ENCODE measurements around the gene KMT5B.

The KMT5B gene

DNA sequence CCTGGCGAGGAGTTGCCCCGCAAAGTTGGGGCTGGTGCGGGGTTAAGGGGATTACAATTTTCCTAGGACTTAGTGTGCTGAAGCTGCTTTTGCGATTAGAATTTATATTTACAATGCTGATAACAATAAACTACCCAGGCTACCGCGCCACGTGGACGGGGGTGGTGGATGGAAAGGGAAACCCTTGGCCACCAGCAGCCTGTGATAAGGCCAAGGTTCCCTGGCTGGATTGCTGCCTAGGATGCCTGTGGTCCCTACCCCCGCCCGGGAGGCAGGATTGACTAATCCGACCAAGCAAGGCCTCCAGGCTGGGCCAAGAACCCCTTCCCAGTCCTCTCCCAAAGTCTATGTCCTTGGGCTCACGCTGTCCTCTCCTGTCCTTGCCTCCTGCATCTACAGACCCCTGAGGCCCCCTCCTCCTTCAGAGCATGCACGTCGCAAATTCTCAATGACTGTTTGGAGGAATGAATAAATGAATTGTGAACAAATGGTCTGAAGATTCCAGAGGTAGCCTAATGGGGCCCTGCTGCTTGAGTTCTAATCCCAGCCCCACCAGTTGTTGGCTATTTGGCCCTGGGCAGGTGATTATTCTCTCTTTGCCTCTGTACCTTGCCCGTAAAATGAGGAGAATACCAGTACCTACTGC is 84.3 kb downstream of the KMT5B start:
- Mint-ChIP-seq H3K27me3 (peaks cover 10% of the 10 kb centered on the region), H3K27ac (no peak overlapping the region), H3K4me1 (peaks cover 2% of the 10 kb centered on the region)

DNA sequence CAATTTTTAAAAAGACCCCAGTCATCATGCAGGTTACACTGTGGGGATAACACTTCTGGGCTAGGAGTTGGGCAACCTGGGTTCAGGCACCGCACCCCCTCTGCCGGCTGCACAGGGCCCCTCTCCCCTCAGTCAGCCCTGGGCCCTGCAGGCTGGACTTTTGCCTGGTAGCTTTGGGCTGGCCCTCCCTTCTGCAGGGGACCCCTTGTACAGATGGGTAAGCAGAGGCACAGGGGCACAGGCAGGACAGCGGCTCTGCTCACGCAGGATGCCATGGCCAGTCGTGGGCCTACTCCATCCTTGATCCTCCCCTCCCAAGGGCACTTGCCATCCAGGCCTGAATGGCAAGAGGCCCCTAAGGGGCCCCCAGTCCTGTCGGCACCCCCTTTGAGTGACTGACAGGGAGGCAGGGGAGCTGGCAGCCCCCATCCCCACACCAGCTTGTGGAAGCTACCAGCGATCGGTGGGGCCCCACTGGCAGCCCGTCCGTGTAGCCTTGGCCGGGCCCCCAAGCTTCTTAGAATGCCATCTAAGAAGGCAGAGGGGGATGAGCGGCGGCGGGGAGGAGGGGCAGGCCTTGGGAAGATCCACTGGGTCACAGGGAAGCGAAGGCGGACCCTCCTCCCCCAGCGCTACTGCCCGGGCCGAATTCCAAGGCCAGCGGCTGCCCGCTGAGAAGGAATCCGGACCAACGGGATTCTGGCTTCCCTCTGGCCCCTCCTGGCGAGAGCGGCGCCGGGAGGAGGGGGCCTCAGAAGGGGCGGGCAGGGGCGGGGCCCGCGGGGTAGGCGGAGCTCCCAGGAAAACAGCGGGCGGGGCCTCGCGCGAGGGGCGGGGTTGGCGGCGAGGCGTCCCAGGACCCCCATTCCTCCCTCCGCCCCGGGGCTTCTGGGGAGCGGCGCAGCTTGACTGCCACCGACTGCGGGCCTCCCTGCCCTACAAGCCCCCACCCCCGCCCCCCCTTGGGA is 85.1 kb downstream of the KMT5B start:
- no peak overlapping the region for H3K4me3 Mint-ChIP-seq
- peaks cover 10% of the 10 kb centered on the region for H3K27me3 Mint-ChIP-seq

More for the DNA sequence above, 84.3 kb downstream of the KMT5B start:
- H3K36me3 Mint-ChIP-seq: peaks cover 9% of the 10 kb centered on the region
- no peak overlapping the region for H3K4me3 Mint-ChIP-seq
- H3K9me3 Mint-ChIP-seq: peaks cover 4% of the 10 kb centered on the region

DNA sequence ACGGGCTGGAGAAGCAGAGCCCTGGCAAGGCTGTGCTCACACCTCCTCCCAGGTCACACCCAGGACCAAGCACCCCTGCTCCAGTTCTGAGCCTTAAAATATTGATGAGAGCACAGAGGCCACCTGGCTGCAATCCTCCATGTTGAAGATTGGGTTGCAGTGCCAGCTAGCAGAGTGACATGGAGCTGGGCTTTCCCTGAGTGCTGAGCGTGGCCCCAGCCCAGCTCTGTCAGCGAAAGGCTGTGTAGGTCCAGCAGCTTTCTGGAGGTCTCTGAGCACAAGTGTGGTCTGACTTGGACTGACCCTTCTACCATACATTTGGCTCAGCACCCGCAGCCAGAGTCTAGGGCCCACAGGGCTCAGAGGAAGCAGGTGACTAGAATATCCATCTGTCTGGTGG is 87.9 kb downstream of the KMT5B start:
- no peak overlapping the region for H3K4me3 Mint-ChIP-seq
- H3K4me1 Mint-ChIP-seq: peaks cover 3% of the 10 kb centered on the region
- peaks cover 10% of the 10 kb centered on the region for H3K27me3 Mint-ChIP-seq
- no peak overlapping the region for H3K27ac Mint-ChIP-seq
- peaks cover 4% of the 10 kb centered on the region for H3K36me3 Mint-ChIP-seq
- no peaks in the 10 kb centered on the region for H3K9me3 Mint-ChIP-seq

More for the DNA sequence above, 85.1 kb downstream of the KMT5B start:
- Mint-ChIP-seq H3K27ac (no peak overlapping the region), H3K9me3 (peaks cover 4% of the 10 kb centered on the region), H3K36me3 (peaks cover 9% of the 10 kb centered on the region), H3K4me1 (no peaks in the 10 kb centered on the region)

GRCh38 chr11:68122936-68123539 is 90.1 kb downstream of the KMT5B start:
- Mint-ChIP-seq H3K27me3 (no peaks in the 10 kb centered on the region), H3K27ac (no peak overlapping the region), H3K4me3 (no peak overlapping the region), H3K36me3 (no peaks in the 10 kb centered on the region), H3K4me1 (peaks cover 8% of the 10 kb centered on the region), H3K9me3 (no peaks in the 10 kb centered on the region)

- H3K27me3 Mint-ChIP-seq: no peaks in the 10 kb centered on the region
- H3K4me3 Mint-ChIP-seq: peak within 1 kb of the TSS; percentile 93
- H3K27ac Mint-ChIP-seq: peak within 1 kb of the TSS; percentile 72
- no peaks in the 10 kb centered on the region for H3K9me3 Mint-ChIP-seq
- H3K36me3 Mint-ChIP-seq: no peaks in the 10 kb centered on the region
- peaks cover 8% of the 10 kb centered on the region for H3K4me1 Mint-ChIP-seq
These were observed 91.8 kb downstream of the KMT5B start, which contains the start of gene CHKA for GRCh38 chr11:68121067-68121899. Gene CHKA (minus strand): TSS chr11:68121388. CDS start chr11:68121177, 211 bp downstream.

DNA sequence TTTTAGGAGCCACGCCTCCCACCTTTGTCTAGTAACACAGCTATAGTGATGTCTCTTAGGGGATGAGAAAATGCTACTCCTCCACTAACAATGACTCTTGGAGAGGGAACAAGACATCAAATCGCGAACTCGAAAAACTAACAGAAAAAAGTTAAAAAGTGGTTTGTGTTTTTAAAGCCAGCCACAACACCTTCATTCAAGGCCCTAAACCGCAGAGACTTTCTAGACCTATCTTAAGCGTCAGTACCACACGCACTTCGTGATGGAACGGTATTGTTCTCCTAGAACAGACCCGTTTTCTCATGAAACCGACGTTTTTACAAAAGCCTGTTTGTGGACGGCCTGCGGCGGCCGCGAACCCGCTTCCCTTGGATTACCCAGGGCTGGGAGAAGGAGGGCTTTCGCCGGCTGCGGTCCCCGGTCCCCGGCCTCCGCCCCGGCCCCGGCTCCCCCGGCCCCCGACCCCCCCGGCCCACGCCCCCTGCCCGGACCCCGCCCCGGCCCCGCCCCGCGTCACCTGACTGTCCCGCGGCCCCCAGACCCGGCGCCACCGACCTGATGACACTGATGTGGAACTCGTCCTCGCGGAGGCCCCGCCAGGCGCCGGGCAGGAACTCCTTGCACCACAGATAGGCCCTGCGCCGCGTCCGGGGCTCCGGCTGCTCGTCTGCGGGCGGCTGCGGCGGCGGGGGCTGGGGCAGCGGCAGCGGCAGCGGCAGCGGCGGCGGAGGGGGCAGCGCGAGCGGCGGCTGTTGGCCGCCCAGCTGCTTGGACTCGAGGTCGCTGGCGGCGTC is 92.6 kb downstream of the KMT5B start:
- no peaks in the 10 kb centered on the region for H3K36me3 Mint-ChIP-seq
- H3K4me3 Mint-ChIP-seq: peak overlapping the region; percentile 93
- peak overlapping the region; percentile 72 for H3K27ac Mint-ChIP-seq
- H3K4me1 Mint-ChIP-seq: peaks cover 8% of the 10 kb centered on the region
- H3K27me3 Mint-ChIP-seq: no peaks in the 10 kb centered on the region
- no peaks in the 10 kb centered on the region for H3K9me3 Mint-ChIP-seq

- Mint-ChIP-seq H3K27ac (no peak overlapping the region), H3K27me3 (no peaks in the 10 kb centered on the region), H3K4me3 (peak overlapping the region; percentile 26), H3K9me3 (no peaks in the 10 kb centered on the region), H3K36me3 (no peaks in the 10 kb centered on the region), H3K4me1 (peaks cover 8% of the 10 kb centered on the region)
These were observed 94.2 kb downstream of the KMT5B start for GRCh38 chr11:68118706-68119448.

- Mint-ChIP-seq H3K4me3 (no peak overlapping the region), H3K27me3 (no peaks in the 10 kb centered on the region), H3K9me3 (no peaks in the 10 kb centered on the region), H3K36me3 (no peaks in the 10 kb centered on the region), H3K4me1 (peaks cover 8% of the 10 kb centered on the region), H3K27ac (no peak overlapping the region)
These were observed 95.1 kb downstream of the KMT5B start for GRCh38 chr11:68117853-68118470.

DNA sequence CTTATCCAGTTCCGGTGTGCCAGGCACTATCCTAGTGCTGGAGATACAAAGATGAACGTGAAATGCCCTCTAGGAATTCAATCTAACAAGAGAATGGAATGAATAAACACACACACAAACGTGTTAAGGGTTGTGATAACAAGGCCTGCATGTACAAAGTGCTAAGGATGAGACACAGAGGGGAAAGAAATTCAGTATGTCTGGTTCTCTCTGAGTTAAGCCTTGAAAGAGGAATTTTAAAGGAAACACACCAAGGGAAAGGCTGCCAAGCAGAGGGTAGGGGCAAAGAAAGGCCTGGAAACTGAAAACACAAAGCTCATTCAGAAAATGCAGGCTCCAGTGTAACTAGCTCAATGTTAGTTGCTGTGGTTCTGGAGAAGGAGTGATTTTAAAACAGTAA is 96.1 kb downstream of the KMT5B start:
- no peaks in the 10 kb centered on the region for H3K9me3 Mint-ChIP-seq
- H3K36me3 Mint-ChIP-seq: no peaks in the 10 kb centered on the region
- H3K4me3 Mint-ChIP-seq: no peak overlapping the region
- no peak overlapping the region for H3K27ac Mint-ChIP-seq
- peaks cover 8% of the 10 kb centered on the region for H3K4me1 Mint-ChIP-seq
- H3K27me3 Mint-ChIP-seq: no peaks in the 10 kb centered on the region

GRCh38 chr11:68116126-68116525 is 97.0 kb downstream of the KMT5B start:
- H3K27me3 Mint-ChIP-seq: no peaks in the 10 kb centered on the region
- no peaks in the 10 kb centered on the region for H3K9me3 Mint-ChIP-seq
- no peak overlapping the region for H3K27ac Mint-ChIP-seq
- H3K4me1 Mint-ChIP-seq: peaks cover 8% of the 10 kb centered on the region
- no peak overlapping the region for H3K4me3 Mint-ChIP-seq
- H3K36me3 Mint-ChIP-seq: no peaks in the 10 kb centered on the region

- Mint-ChIP-seq H3K4me3 (no peak overlapping the region), H3K9me3 (no peaks in the 10 kb centered on the region), H3K36me3 (no peaks in the 10 kb centered on the region), H3K27me3 (no peaks in the 10 kb centered on the region), H3K4me1 (peaks cover 7% of the 10 kb centered on the region), H3K27ac (no peak overlapping the region)
These were observed 97.8 kb downstream of the KMT5B start for GRCh38 chr11:68115285-68115684.

- no peaks in the 10 kb centered on the region for H3K27me3 Mint-ChIP-seq
- H3K36me3 Mint-ChIP-seq: no peaks in the 10 kb centered on the region
- no peak overlapping the region for H3K4me3 Mint-ChIP-seq
- no peak overlapping the region for H3K27ac Mint-ChIP-seq
- peaks cover 4% of the 10 kb centered on the region for H3K4me1 Mint-ChIP-seq
- no peaks in the 10 kb centered on the region for H3K9me3 Mint-ChIP-seq
These were observed 99.1 kb downstream of the KMT5B start for GRCh38 chr11:68113986-68114385.

GRCh38 chr11:68107689-68108088 is 105.4 kb downstream of the KMT5B start:
- no peaks in the 10 kb centered on the region for H3K9me3 Mint-ChIP-seq
- no peaks in the 10 kb centered on the region for H3K4me1 Mint-ChIP-seq
- no peak overlapping the region for H3K4me3 Mint-ChIP-seq
- H3K27me3 Mint-ChIP-seq: no peaks in the 10 kb centered on the region
- no peaks in the 10 kb centered on the region for H3K36me3 Mint-ChIP-seq
- H3K27ac Mint-ChIP-seq: peak overlapping the region; percentile 9
